ENCODE data around the gene UBIAD1. TPM values are rescaled to one million over a fixed set of nuclear protein-coding genes. Genes with fewer than 3 reads are reported as not detected.

Gene UBIAD1
- total and polyA plus RNA-seq, 2 of the 4 experiments (the other 2 are of a cell fraction) = 6.3 to 9.5 TPM

- no peak for TF ChIP-seq MXI1 (IDR thresholded peaks at IDR 0.05; ENCODE audit: borderline replicate concordance, low read depth, low read length)
- no peak for TF ChIP-seq POLR2A (IDR thresholded peaks at IDR 0.05; ENCODE audit: low read depth, low read length)
Measured at GRCh38 chr1:11233208-11233607, 39.8 kb upstream of the UBIAD1 start (continued).

GRCh38 chr1:11237356-11237755 is 35.6 kb upstream of the UBIAD1 start:
- Histone ChIP-seq H2AK9ac (replicated peaks; ENCODE audit: low read depth, low read length, poor library complexity) (peak overlapping the region; percentile 31), H3K9me1 (ENCODE audit: insufficient read depth, low read length) (no peaks in the 10 kb centered on the region), H4K5ac (ENCODE audit: low read depth, low read length) (no peak overlapping the region), H3K14ac (replicated peaks; ENCODE audit: low read depth, low read length) (no peak overlapping the region), H3K27me3 (ENCODE audit: control insufficient read depth, insufficient read depth, low read length) (no peaks in the 10 kb centered on the region), H3K4me2 (ENCODE audit: low read depth, low read length) (no peak overlapping the region), H4K8ac (ENCODE audit: low read depth in 2 of 2, low read length in 2 of 2) (no peak overlapping the region), H3K79me1 (ENCODE audit: low read depth in 1 of 2, low read length in 2 of 2) (no peaks in the 10 kb centered on the region), H2AK5ac (ENCODE audit: low read depth, low read length) (no peak overlapping the region), H4K20me1 (ENCODE audit: insufficient read depth, low read length) (no peaks in the 10 kb centered on the region), H3K56ac (ENCODE audit: extremely low read depth, insufficient read depth, low read length) (no peak overlapping the region), H3K4me1 (ENCODE audit: control insufficient read depth, insufficient read depth, low read length) (no peaks in the 10 kb centered on the region), H2BK5ac (ENCODE audit: low read depth, low read length, poor library complexity, severe bottlenecking) (no peak overlapping the region), H2BK15ac (ENCODE audit: low read depth, low read length) (no peak overlapping the region), H3K23ac (ENCODE audit: low read depth, low read length) (0 out of 2 replicates have a peak overlapping the region, but pooled peaks have one; percentile 5), H3K4me3 (ENCODE audit: insufficient read depth, low read depth, low read length) (no peak overlapping the region), H3K27ac (ENCODE audit: insufficient read depth, low read length) (no peak overlapping the region), H3K18ac (ENCODE audit: low read depth, low read length) (no peak overlapping the region), H2BK120ac (ENCODE audit: low read depth, low read length) (no peak overlapping the region), H2BK20ac (ENCODE audit: low read depth, low read length) (no peak overlapping the region), H2AFZ (replicated peaks; ENCODE audit: low read length, poor library complexity) (no peak overlapping the region), H4K91ac (ENCODE audit: insufficient read depth, low read depth, low read length) (no peak overlapping the region), H3K9me3 (ENCODE audit: control insufficient read depth, insufficient read depth, low read length) (no peaks in the 10 kb centered on the region), H3K9ac (ENCODE audit: low read depth, low read length) (no peak overlapping the region), H3K4ac (ENCODE audit: low read depth, low read length) (no peak overlapping the region), H3K36me3 (ENCODE audit: control insufficient read depth, insufficient read depth, low read length) (peaks cover 52% of the 10 kb centered on the region)
- no TSS peak for BruUV-seq (replicated peaks)
- intact Hi-C loops (cut with micrococcal nuclease) (no loop called here), dilution Hi-C loops (cut with HindIII; ENCODE audit: low sequenced_read_pairs, unreplicated experiment) (no loop called here), in situ Hi-C loops (cut with MboI; ENCODE audit: low sequenced_read_pairs) (no loop called here)
- CTCF ChIA-PET = no interaction called here
- POLR2A ChIA-PET (ENCODE audit: unreplicated experiment) = no interaction called here
- ATAC-seq (ENCODE audit: low read depth) = no peak
- TF ChIP-seq MAZ (IDR thresholded peaks at IDR 0.05; ENCODE audit: borderline replicate concordance, low read depth, low read length) = no peak
- TF ChIP-seq POLR2A (IDR thresholded peaks at IDR 0.05; ENCODE audit: low read depth, low read length) = no peak
- no peak for TF ChIP-seq NFE2L2 (IDR thresholded peaks at IDR 0.05; ENCODE audit: low read depth, low read length)
- no peak for TF ChIP-seq CHD1 (IDR thresholded peaks at IDR 0.05; ENCODE audit: low read depth, low read length)
- no peak for TF ChIP-seq BHLHE40 (IDR thresholded peaks at IDR 0.05; ENCODE audit: low read depth, low read length)
- no peak for TF ChIP-seq USF2 (IDR thresholded peaks at IDR 0.05; ENCODE audit: low read depth, low read length)
- TF ChIP-seq RAD21 (IDR thresholded peaks at IDR 0.05; ENCODE audit: low read length) = no peak
- no peak for TF ChIP-seq RFX5 (IDR thresholded peaks at IDR 0.05; ENCODE audit: low read depth, low read length)
- TF ChIP-seq ELK1 (IDR thresholded peaks at IDR 0.05; ENCODE audit: borderline replicate concordance, low read depth, low read length) = no peak
- WGBS, 2 experiments (ENCODE audit: extremely low coverage in 2 of 2, insufficient read length in 1 of 2) = 58% methylated on average over 3 of the region's 6 CpGs; no CpG with 5 or more reads in 1 of the 2 experiments
- DNase-seq = no peak
